Measurements from ENCODE around the gene TULP4. TPM values are rescaled to one million over a fixed set of nuclear protein-coding genes. Genes with fewer than 3 reads are reported as not detected.
"Not testable (repeated sequence)": the region's sequence is repeated elsewhere in the genome, so short reads cannot be mapped to it uniquely, and the experiment has no call there.

The TULP4 gene
- total RNA-seq, 1 donor: 105 TPM

GRCh38 chr6:158520975-158521374 is 208.7 kb downstream of the TULP4 start:
- Histone ChIP-seq H3K4me1 (ENCODE audit: insufficient read depth, low read length) (peaks cover 11% of the 10 kb centered on the region), H3K27me3 (ENCODE audit: insufficient read depth, low read length) (peaks cover 43% of the 10 kb centered on the region)
- H3K9me3 ChIP-seq (ENCODE audit: low read depth, low read length); H3K4me3 ChIP-seq (ENCODE audit: low read length): not testable (repeated sequence)

- H3K4me1 ChIP-seq (ENCODE audit: insufficient read depth, low read length): peaks cover 7% of the 10 kb centered on the region
- H3K4me3 ChIP-seq (ENCODE audit: low read length): no peak overlapping the region
- no peaks in the 10 kb centered on the region for H3K9me3 ChIP-seq (ENCODE audit: low read depth, low read length)
- peaks cover 35% of the 10 kb centered on the region for H3K27me3 ChIP-seq (ENCODE audit: insufficient read depth, low read length)
Measured at GRCh38 chr6:158521759-158522158, 209.5 kb downstream of the TULP4 start.

GRCh38 chr6:158522616-158523015 is 210.4 kb downstream of the TULP4 start:
- H3K27me3 ChIP-seq (ENCODE audit: insufficient read depth, low read length): peaks cover 29% of the 10 kb centered on the region

GRCh38 chr6:158524311-158524710 is 212.0 kb downstream of the TULP4 start:
- no peaks in the 10 kb centered on the region for H3K4me1 ChIP-seq (ENCODE audit: insufficient read depth, low read length)
- no peaks in the 10 kb centered on the region for H3K9me3 ChIP-seq (ENCODE audit: low read depth, low read length)
- no peak overlapping the region for H3K4me3 ChIP-seq (ENCODE audit: low read length)
- H3K27me3 ChIP-seq (ENCODE audit: insufficient read depth, low read length): peaks cover 12% of the 10 kb centered on the region

More at GRCh38 chr6:158522616-158523015, 210.4 kb downstream of the TULP4 start:
- Histone ChIP-seq H3K4me3 (ENCODE audit: low read length) (no peak overlapping the region), H3K9me3 (ENCODE audit: low read depth, low read length) (no peaks in the 10 kb centered on the region), H3K4me1 (ENCODE audit: insufficient read depth, low read length) (peaks cover 7% of the 10 kb centered on the region)

- H3K4me1 ChIP-seq (ENCODE audit: insufficient read depth, low read length); H3K4me3 ChIP-seq (ENCODE audit: low read length); H3K27me3 ChIP-seq (ENCODE audit: insufficient read depth, low read length); H3K9me3 ChIP-seq (ENCODE audit: low read depth, low read length): not testable (repeated sequence)
Measured at GRCh38 chr6:158527858-158528257, 215.6 kb downstream of the TULP4 start.

GRCh38 chr6:158528826-158529225 is 216.6 kb downstream of the TULP4 start:
- no peaks in the 10 kb centered on the region for H3K4me1 ChIP-seq (ENCODE audit: insufficient read depth, low read length)
- H3K9me3 ChIP-seq (ENCODE audit: low read depth, low read length): no peaks in the 10 kb centered on the region
- H3K27me3 ChIP-seq (ENCODE audit: insufficient read depth, low read length): peaks cover 12% of the 10 kb centered on the region
- H3K4me3 ChIP-seq (ENCODE audit: low read length): no peak overlapping the region

GRCh38 chr6:158529629-158530028 is 217.4 kb downstream of the TULP4 start:
- H3K27me3 ChIP-seq (ENCODE audit: insufficient read depth, low read length): peaks cover 15% of the 10 kb centered on the region
- no peak overlapping the region for H3K4me3 ChIP-seq (ENCODE audit: low read length)
- no peaks in the 10 kb centered on the region for H3K9me3 ChIP-seq (ENCODE audit: low read depth, low read length)
- H3K4me1 ChIP-seq (ENCODE audit: insufficient read depth, low read length): no peaks in the 10 kb centered on the region

- peaks cover 22% of the 10 kb centered on the region for H3K27me3 ChIP-seq (ENCODE audit: insufficient read depth, low read length)
- H3K4me3 ChIP-seq (ENCODE audit: low read length): no peak overlapping the region
- no peaks in the 10 kb centered on the region for H3K9me3 ChIP-seq (ENCODE audit: low read depth, low read length)
- peaks cover 7% of the 10 kb centered on the region for H3K4me1 ChIP-seq (ENCODE audit: insufficient read depth, low read length)
Measured at GRCh38 chr6:158531566-158531965, 219.3 kb downstream of the TULP4 start.

GRCh38 chr6:158531970-158532369 is 219.7 kb downstream of the TULP4 start:
- H3K27me3 ChIP-seq (ENCODE audit: insufficient read depth, low read length): peaks cover 22% of the 10 kb centered on the region
- H3K4me3 ChIP-seq (ENCODE audit: low read length): no peak overlapping the region

GRCh38 chr6:158536084-158536890 is 224.0 kb downstream of the TULP4 start:
- H3K27me3 ChIP-seq (ENCODE audit: insufficient read depth, low read length): peaks cover 49% of the 10 kb centered on the region

More at GRCh38 chr6:158531970-158532369, 219.7 kb downstream of the TULP4 start:
- H3K4me1 ChIP-seq (ENCODE audit: insufficient read depth, low read length): peaks cover 8% of the 10 kb centered on the region
- H3K9me3 ChIP-seq (ENCODE audit: low read depth, low read length): no peaks in the 10 kb centered on the region

GRCh38 chr6:158536891-158537798 is 224.9 kb downstream of the TULP4 start:
- peaks cover 12% of the 10 kb centered on the region for H3K4me1 ChIP-seq (ENCODE audit: insufficient read depth, low read length)
- peak overlapping the region; percentile 24 for H3K4me3 ChIP-seq (ENCODE audit: low read length)
- H3K9me3 ChIP-seq (ENCODE audit: low read depth, low read length): no peaks in the 10 kb centered on the region
- H3K27me3 ChIP-seq (ENCODE audit: insufficient read depth, low read length): peaks cover 49% of the 10 kb centered on the region

More at GRCh38 chr6:158536084-158536890, 224.0 kb downstream of the TULP4 start:
- H3K9me3 ChIP-seq (ENCODE audit: low read depth, low read length): no peaks in the 10 kb centered on the region
- H3K4me1 ChIP-seq (ENCODE audit: insufficient read depth, low read length): peaks cover 12% of the 10 kb centered on the region
- peak overlapping the region; percentile 24 for H3K4me3 ChIP-seq (ENCODE audit: low read length)

- Histone ChIP-seq H3K4me1 (ENCODE audit: insufficient read depth, low read length) (peaks cover 12% of the 10 kb centered on the region), H3K27me3 (ENCODE audit: insufficient read depth, low read length) (peaks cover 48% of the 10 kb centered on the region), H3K4me3 (ENCODE audit: low read length) (no peak overlapping the region), H3K9me3 (ENCODE audit: low read depth, low read length) (no peaks in the 10 kb centered on the region)
Measured at GRCh38 chr6:158538741-158539140, 226.5 kb downstream of the TULP4 start.

- peaks cover 45% of the 10 kb centered on the region for H3K27me3 ChIP-seq (ENCODE audit: insufficient read depth, low read length)
- H3K9me3 ChIP-seq (ENCODE audit: low read depth, low read length): no peaks in the 10 kb centered on the region
- H3K4me3 ChIP-seq (ENCODE audit: low read length): no peak overlapping the region
- peaks cover 12% of the 10 kb centered on the region for H3K4me1 ChIP-seq (ENCODE audit: insufficient read depth, low read length)
Measured at GRCh38 chr6:158539413-158539812, 227.1 kb downstream of the TULP4 start.

GRCh38 chr6:158539881-158540280 is 227.6 kb downstream of the TULP4 start:
- Histone ChIP-seq H3K4me1 (ENCODE audit: insufficient read depth, low read length) (peaks cover 12% of the 10 kb centered on the region), H3K27me3 (ENCODE audit: insufficient read depth, low read length) (peaks cover 42% of the 10 kb centered on the region), H3K4me3 (ENCODE audit: low read length) (no peak overlapping the region), H3K9me3 (ENCODE audit: low read depth, low read length) (no peaks in the 10 kb centered on the region)

- H3K4me3 ChIP-seq (ENCODE audit: low read length): no peak overlapping the region
- peaks cover 13% of the 10 kb centered on the region for H3K27me3 ChIP-seq (ENCODE audit: insufficient read depth, low read length)
- H3K4me1 ChIP-seq (ENCODE audit: insufficient read depth, low read length): no peaks in the 10 kb centered on the region
- no peaks in the 10 kb centered on the region for H3K9me3 ChIP-seq (ENCODE audit: low read depth, low read length)
Measured at GRCh38 chr6:158543606-158544185, 231.4 kb downstream of the TULP4 start.
